GM12878 (cell line): ENCODE measurements around the gene CCNI. TPM values are rescaled to one million over a fixed set of nuclear protein-coding genes. Genes with fewer than 3 reads are reported as not detected.

ENCODE experiments used
- ATAC-seq: fragments of 200-7000 bp; cut with Tn5 transposase; 3 replicates; pipeline ENCODE4 v1.9.1; 2020; ENCODE audit warnings: mild to moderate bottlenecking, moderate library complexity
- BruUV-seq: library from RNA; stranded (reverse); fragments of 400-500 nt; replicated peaks from 2 replicates; lab custom pipeline; 2021; lab: Mats Ljungman, UMichigan
- CTCF ChIA-PET: fragments of 300-600 bp; sonication (Branson Sonifier 250); formaldehyde crosslinking; extraction: SDS; loops from one replicate; lab custom pipeline; 2021; ENCODE audit warnings: inconsistent platforms; lab: Yijun Ruan, JAX
- POLR2A ChIA-PET: fragments of 350-600 bp; formaldehyde crosslinking; extraction: SDS; loops from one replicate; lab custom pipeline; 2021; ENCODE audit warnings: inconsistent platforms; lab: Charles Lee
- RAD21 ChIA-PET: fragments of 300-600 bp; sonication (Branson Sonifier 250); formaldehyde crosslinking; loops from one replicate; lab custom pipeline; 2023; ENCODE audit warnings: antibody characterized with exemption; ENCODE audit not compliant: unreplicated experiment; lab: Charles Lee
- SMC1A ChIA-PET: fragments of 300-600 bp; sonication (Branson Sonifier 250); formaldehyde crosslinking; loops from one replicate; lab custom pipeline; 2023; ENCODE audit not compliant: unreplicated experiment, uncharacterized antibody; lab: Charles Lee
- DNase-seq: peaks from one replicate; pipeline ENCODE4 v3.0.0-alpha.2; 2011; ENCODE audit warnings: low read depth, low spot score
- FAIRE-seq: peaks from 3 replicates; lab custom pipeline; 2011; peaks lifted over from hg19 to GRCh38; lab: Jason Lieb, UNC
- H2AFZ ChIP-seq: 2 replicates; pipeline ENCODE4 v1.6.0; 2011; ENCODE audit warnings: low read depth, low read length, control low read depth; ENCODE audit not compliant: control insufficient read depth
- H3K27ac ChIP-seq: 2 replicates; pipeline ENCODE4 v1.5.1; 2011; ENCODE audit warnings: control low read depth; ENCODE audit not compliant: control insufficient read depth, insufficient read depth
- H3K27me3 ChIP-seq, 2 experiments: replicated peaks in 1 of 2; 2 replicates each; pipeline versions ENCODE4 v1.6.0 to v1.6.1; 2011; ENCODE audit warnings: low read length in 1 of 2; ENCODE audit not compliant: control insufficient read depth in 2 of 2, insufficient read depth in 2 of 2
- H3K36me3 ChIP-seq, 2 experiments: 2 replicates each; pipeline ENCODE4 v1.5.1; 2011; ENCODE audit warnings: low read length in 1 of 2; ENCODE audit not compliant: control insufficient read depth in 2 of 2, insufficient read depth in 2 of 2
- H3K4me1 ChIP-seq: 2 replicates; pipeline ENCODE4 v1.6.1; 2011; ENCODE audit warnings: mild to moderate bottlenecking, low read length, moderate library complexity, mixed read lengths; ENCODE audit not compliant: control insufficient read depth, insufficient read depth
- H3K4me2 ChIP-seq: 2 replicates; pipeline ENCODE4 v1.6.0; 2011; ENCODE audit warnings: control low read depth; ENCODE audit not compliant: control insufficient read depth, insufficient read depth
- H3K4me3 ChIP-seq: fragments of 200-600 bp; sonication (generic); 2 replicates; pipeline ENCODE4 v1.5.1; 2016
- H3K79me2 ChIP-seq: 2 replicates; pipeline ENCODE4 v1.6.0; 2011; ENCODE audit warnings: low read length; ENCODE audit not compliant: control insufficient read depth, insufficient read depth
- H3K9ac ChIP-seq: 2 replicates; pipeline ENCODE4 v1.8.0; 2011; ENCODE audit warnings: low read length, control low read depth, mixed read lengths; ENCODE audit not compliant: control insufficient read depth, insufficient read depth
- H3K9me3 ChIP-seq: replicated peaks from 3 replicates; pipeline ENCODE4 v1.5.1; 2011; ENCODE audit warnings: mild to moderate bottlenecking, low read length; ENCODE audit not compliant: control insufficient read depth, insufficient read depth
- H4K20me1 ChIP-seq: 2 replicates; pipeline ENCODE4 v1.6.0; 2011; ENCODE audit not compliant: control insufficient read depth, insufficient read depth
- CBX3 ChIP-seq: fragments of 200-600 bp; sonication (generic); IDR thresholded peaks from 2 replicates; pipeline ENCODE4 v1.6.1; 2016; ENCODE audit warnings: low read depth, borderline replicate concordance
- HDAC6 ChIP-seq: fragments of 200-600 bp; sonication (generic); IDR thresholded peaks from one replicate; pipeline ENCODE4 v1.8.0; 2017; ENCODE audit warnings: antibody characterized with exemption; ENCODE audit not compliant: unreplicated experiment
- STAT3 ChIP-seq: IDR thresholded peaks from 2 replicates; pipeline ENCODE4 v1.6.1; 2011; ENCODE audit warnings: low read depth, low read length, improper control_type of control experiment
- WGBS: methylation state at CpG from one replicate; pipeline ENCODE4 v1.1.6; 2016; ENCODE audit warnings: low lambda C conversion rate; ENCODE audit not compliant: insufficient replicate concordance, insufficient coverage; ENCODE audit errors: missing lambda C conversion rate; 5-methylcytosine and 5-hydroxymethylcytosine counted together
- in situ Hi-C: fragments of 300-500 bp; cut with MboI; formaldehyde crosslinking; loops from 9 replicates; pipeline ENCODE4 v1.14.3; 2018; ENCODE audit warnings: mixed read lengths
- intact Hi-C: fragments of 100-400 bp; cut with micrococcal nuclease; formaldehyde crosslinking; loops from one replicate; pipeline ENCODE4 v1.14.2; 2022; ENCODE audit not compliant: unreplicated experiment
- polyA plus RNA-seq, 11 experiments: library from polyadenylated mRNA; depleted of rRNA in 4 of 11; unstranded in 6 of 11; stranded (reverse) in 5 of 11; fragments of >200 nt; fragmentation: Nextera tagmentation in 4 of 11; fragmentation: Illumina TruSeq in 1 of 11; extraction: Ambion mirVana in 4 of 11; extraction: Trizol in 1 of 11; gene quantifications; 1 replicate in 1 of 11; 2 replicates in 10 of 11; pipeline versions ENCODE4 v1.2.1 to v1.2.3, GENCODE V29; 2011 to 2016; ENCODE audit warnings: inconsistent platforms in 2 of 11, missing spikeins in 2 of 11, low read depth in 1 of 11
- total RNA-seq, 4 experiments: library from RNA; depleted of rRNA in 3 of 4; stranded (reverse); fragments of >200 nt in 3 of 4; fragmentation: Illumina TruSeq in 1 of 4; extraction: Trizol in 1 of 4; gene quantifications; 2 replicates each; pipeline versions ENCODE4 v1.2.1 to v1.2.3, GENCODE V29; 2013 to 2021
- TF ChIP-seq, protein P1 (sequence below): IDR thresholded peaks from 2 replicates; pipeline ENCODE4 v1.6.1; 2011; ENCODE audit warnings: borderline replicate concordance, low read depth, mild to moderate bottlenecking, moderate library complexity, mixed read lengths, low read length; ENCODE audit not compliant: insufficient read depth; ENCODE audit errors: extremely low read length
- TF ChIP-seq, protein P2 (sequence below): IDR thresholded peaks from 2 replicates; pipeline ENCODE4 v1.6.1; 2012; ENCODE audit warnings: low read depth, low read length, improper control_type of control experiment

The CCNI gene
- total and polyA plus RNA-seq, 10 of the 15 experiments (the other 5 are each of a cell fraction or from before 2014, with no cell fraction given) = 70.6 to 178 (median 105) TPM

DNA sequence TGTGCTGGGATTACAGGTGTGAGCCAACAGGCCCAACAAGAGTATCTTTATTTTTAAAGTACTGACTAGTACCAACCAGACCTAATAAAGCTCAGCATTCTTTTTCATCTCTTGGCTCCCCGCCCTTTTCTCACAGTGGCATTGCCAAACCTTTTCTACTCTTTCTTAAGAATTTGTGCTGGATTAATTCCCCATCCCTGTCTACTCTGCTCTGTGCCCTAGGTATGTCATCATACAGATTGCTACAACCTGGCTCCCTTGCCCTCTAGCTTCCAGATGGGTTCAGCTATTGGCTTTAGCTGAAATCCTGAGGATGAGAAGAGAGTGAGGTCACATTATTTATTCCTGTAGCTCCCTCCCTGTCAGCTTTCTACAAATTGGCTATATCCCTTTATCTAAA, 34.9 kb upstream of the CCNI start:
- Histone ChIP-seq H3K27ac (no peak overlapping the region), H3K9me3 (no peaks in the 10 kb centered on the region), H3K4me2 (no peak overlapping the region), H3K79me2 (no peaks in the 10 kb centered on the region), H4K20me1 (no peaks in the 10 kb centered on the region), H3K4me1 (no peaks in the 10 kb centered on the region), H3K36me3 (no peaks in the 10 kb centered on the region), H3K27me3 (no peaks in the 10 kb centered on the region), H3K4me3 (no peak overlapping the region), H3K9ac (no peak overlapping the region), H2AFZ (no peak overlapping the region)
- in situ Hi-C loops (no loop called here), intact Hi-C loops (no loop called here)
- POLR2A ChIA-PET = interaction anchor here (0.6 to 1.5 kb wide), 2 partner anchors 17 to 1263 kb away, joined by 3 to 4 read pairs; no protein-coding TSS in a partner anchor
- CTCF ChIA-PET = interaction anchor here (1.1 to 1.9 kb wide), 4 partner anchors 13 to 92 kb away, joined by 3 to 8 read pairs (median 4); no protein-coding TSS in a partner anchor
- TF ChIP-seq STAT3 (no peak), HDAC6 (no peak), CBX3 (no peak)
- TF ChIP-seq, protein P1, sequence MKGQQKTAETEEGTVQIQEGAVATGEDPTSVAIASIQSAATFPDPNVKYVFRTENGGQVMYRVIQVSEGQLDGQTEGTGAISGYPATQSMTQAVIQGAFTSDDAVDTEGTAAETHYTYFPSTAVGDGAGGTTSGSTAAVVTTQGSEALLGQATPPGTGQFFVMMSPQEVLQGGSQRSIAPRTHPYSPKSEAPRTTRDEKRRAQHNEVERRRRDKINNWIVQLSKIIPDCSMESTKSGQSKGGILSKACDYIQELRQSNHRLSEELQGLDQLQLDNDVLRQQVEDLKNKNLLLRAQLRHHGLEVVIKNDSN = no peak
- TF ChIP-seq, protein P2, sequence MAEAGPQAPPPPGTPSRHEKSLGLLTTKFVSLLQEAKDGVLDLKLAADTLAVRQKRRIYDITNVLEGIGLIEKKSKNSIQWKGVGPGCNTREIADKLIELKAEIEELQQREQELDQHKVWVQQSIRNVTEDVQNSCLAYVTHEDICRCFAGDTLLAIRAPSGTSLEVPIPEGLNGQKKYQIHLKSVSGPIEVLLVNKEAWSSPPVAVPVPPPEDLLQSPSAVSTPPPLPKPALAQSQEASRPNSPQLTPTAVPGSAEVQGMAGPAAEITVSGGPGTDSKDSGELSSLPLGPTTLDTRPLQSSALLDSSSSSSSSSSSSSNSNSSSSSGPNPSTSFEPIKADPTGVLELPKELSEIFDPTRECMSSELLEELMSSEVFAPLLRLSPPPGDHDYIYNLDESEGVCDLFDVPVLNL = no peak
- no TSS peak for BruUV-seq
- WGBS = 50% methylated on average over 1 of the region's 1 CpG
- FAIRE-seq (no peak), ATAC-seq (no peak), DNase-seq (no peak)
- SMC1A ChIA-PET = interaction anchor here (0.8 to 1.3 kb wide), 2 partner anchors 10 to 18 kb away, joined by 3 to 5 read pairs; no protein-coding TSS in a partner anchor
- RAD21 ChIA-PET = interaction anchor here (1.4 kb wide), 1 partner anchor 45 kb away, joined by 5 read pairs; no protein-coding TSS in a partner anchor
